Measurements from ENCODE around the gene DCTN3.

DNA sequence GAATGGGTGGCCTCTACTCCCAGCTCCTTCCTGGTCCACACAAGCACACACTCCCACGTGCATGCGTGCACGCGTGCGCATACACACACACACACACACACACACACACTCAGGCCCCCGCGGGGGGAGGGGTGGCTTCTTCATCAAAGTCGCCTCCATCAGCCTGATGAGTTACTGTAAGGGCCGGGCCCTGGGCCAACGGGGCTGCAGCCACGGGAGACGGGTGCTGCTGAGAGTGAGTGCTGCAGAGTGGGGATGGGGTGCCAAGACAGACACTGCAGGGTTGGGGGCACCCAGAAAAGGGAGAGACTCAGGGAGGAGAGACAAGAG lies 48.8 kb downstream of the DCTN3 start:
- TF ChIP-seq, protein P1, sequence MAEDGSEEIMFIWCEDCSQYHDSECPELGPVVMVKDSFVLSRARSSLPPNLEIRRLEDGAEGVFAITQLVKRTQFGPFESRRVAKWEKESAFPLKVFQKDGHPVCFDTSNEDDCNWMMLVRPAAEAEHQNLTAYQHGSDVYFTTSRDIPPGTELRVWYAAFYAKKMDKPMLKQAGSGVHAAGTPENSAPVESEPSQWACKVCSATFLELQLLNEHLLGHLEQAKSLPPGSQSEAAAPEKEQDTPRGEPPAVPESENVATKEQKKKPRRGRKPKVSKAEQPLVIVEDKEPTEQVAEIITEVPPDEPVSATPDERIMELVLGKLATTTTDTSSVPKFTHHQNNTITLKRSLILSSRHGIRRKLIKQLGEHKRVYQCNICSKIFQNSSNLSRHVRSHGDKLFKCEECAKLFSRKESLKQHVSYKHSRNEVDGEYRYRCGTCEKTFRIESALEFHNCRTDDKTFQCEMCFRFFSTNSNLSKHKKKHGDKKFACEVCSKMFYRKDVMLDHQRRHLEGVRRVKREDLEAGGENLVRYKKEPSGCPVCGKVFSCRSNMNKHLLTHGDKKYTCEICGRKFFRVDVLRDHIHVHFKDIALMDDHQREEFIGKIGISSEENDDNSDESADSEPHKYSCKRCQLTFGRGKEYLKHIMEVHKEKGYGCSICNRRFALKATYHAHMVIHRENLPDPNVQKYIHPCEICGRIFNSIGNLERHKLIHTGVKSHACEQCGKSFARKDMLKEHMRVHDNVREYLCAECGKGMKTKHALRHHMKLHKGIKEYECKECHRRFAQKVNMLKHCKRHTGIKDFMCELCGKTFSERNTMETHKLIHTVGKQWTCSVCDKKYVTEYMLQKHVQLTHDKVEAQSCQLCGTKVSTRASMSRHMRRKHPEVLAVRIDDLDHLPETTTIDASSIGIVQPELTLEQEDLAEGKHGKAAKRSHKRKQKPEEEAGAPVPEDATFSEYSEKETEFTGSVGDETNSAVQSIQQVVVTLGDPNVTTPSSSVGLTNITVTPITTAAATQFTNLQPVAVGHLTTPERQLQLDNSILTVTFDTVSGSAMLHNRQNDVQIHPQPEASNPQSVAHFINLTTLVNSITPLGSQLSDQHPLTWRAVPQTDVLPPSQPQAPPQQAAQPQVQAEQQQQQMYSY (CRISPR knock-in tag; IDR thresholded peaks at IDR 0.05): no peak
- TF ChIP-seq, protein P2, sequence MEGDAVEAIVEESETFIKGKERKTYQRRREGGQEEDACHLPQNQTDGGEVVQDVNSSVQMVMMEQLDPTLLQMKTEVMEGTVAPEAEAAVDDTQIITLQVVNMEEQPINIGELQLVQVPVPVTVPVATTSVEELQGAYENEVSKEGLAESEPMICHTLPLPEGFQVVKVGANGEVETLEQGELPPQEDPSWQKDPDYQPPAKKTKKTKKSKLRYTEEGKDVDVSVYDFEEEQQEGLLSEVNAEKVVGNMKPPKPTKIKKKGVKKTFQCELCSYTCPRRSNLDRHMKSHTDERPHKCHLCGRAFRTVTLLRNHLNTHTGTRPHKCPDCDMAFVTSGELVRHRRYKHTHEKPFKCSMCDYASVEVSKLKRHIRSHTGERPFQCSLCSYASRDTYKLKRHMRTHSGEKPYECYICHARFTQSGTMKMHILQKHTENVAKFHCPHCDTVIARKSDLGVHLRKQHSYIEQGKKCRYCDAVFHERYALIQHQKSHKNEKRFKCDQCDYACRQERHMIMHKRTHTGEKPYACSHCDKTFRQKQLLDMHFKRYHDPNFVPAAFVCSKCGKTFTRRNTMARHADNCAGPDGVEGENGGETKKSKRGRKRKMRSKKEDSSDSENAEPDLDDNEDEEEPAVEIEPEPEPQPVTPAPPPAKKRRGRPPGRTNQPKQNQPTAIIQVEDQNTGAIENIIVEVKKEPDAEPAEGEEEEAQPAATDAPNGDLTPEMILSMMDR (IDR thresholded peaks at IDR 0.05 in 2 of 3, conservative IDR thresholded peaks at IDR 0.05 in 1 of 3; ENCODE audit: control insufficient read depth in 2 of 3, extremely low read depth in 1 of 3, insufficient read depth in 1 of 3, low read depth in 3 of 3, low read length in 3 of 3): no peak
- no peak for TF ChIP-seq RBBP5 (conservative IDR thresholded peaks at IDR 0.05)
- no peak for TF ChIP-seq RCOR1 (conservative IDR thresholded peaks at IDR 0.05; ENCODE audit: low read depth, low read length)
- TF ChIP-seq CHD1 (IDR thresholded peaks at IDR 0.05; ENCODE audit: low read depth, low read length): no peak
- no peak for TF ChIP-seq JUND (IDR thresholded peaks at IDR 0.05; ENCODE audit: low read depth, low read length)
- TF ChIP-seq FOS (IDR thresholded peaks at IDR 0.05; ENCODE audit: borderline replicate concordance, extremely low read depth, insufficient read length): no peak

Data from GM12878 (cell line).